AG04450 (cell line): ENCODE results near the gene TRMT1. TPM values are rescaled to one million over a fixed set of nuclear protein-coding genes. Genes with fewer than 3 reads are reported as not detected.

Source experiments
- CTCF ChIA-PET: fragments of 300-600, 350-600 bp; formaldehyde crosslinking; extraction: SDS; loops from one replicate; lab custom pipeline; 2022; ENCODE audit warnings: antibody characterized with exemption, inconsistent platforms; lab: Charles Lee
- POLR2A ChIA-PET: fragments of 350-600 bp; formaldehyde crosslinking; extraction: SDS; loops from one replicate; lab custom pipeline; 2021; ENCODE audit warnings: antibody characterized with exemption, inconsistent platforms; lab: Yijun Ruan, JAX
- DNase-seq: peaks from one replicate; pipeline ENCODE4 v3.0.0-alpha.2; 2011; ENCODE audit warnings: low read depth, low spot score
- H3K27ac ChIP-seq: one replicate; pipeline ENCODE4 v1.5.1; 2012; ENCODE audit warnings: low read depth, low read length, control low read depth
- H3K27me3 ChIP-seq: one replicate; pipeline ENCODE4 v1.6.0; 2012; ENCODE audit warnings: low read length; ENCODE audit not compliant: control insufficient read depth, insufficient read depth
- H3K4me3 ChIP-seq: 2 replicates; pipeline ENCODE4 v1.5.1; 2011; ENCODE audit warnings: mild to moderate bottlenecking, low read depth, low read length, control low read depth
- H3K9me3 ChIP-seq: 2 replicates; pipeline ENCODE4 v1.5.1; 2012; ENCODE audit warnings: low read length; ENCODE audit not compliant: control insufficient read depth, insufficient read depth
- polyA plus RNA-seq: library from polyadenylated mRNA; depleted of rRNA; stranded (reverse); fragments of >200 nt; gene quantifications from 2 replicates; pipeline ENCODE4 v1.2.3, GENCODE V29; 2011
- TF ChIP-seq, protein P1 (sequence below): IDR thresholded peaks from 2 replicates; pipeline ENCODE4 v1.5.1; 2011; ENCODE audit warnings: low read depth, low read length, control low read depth, inconsistent platforms

Gene TRMT1
- polyA plus RNA-seq, 1 experiment = 17.3 TPM

DNA sequence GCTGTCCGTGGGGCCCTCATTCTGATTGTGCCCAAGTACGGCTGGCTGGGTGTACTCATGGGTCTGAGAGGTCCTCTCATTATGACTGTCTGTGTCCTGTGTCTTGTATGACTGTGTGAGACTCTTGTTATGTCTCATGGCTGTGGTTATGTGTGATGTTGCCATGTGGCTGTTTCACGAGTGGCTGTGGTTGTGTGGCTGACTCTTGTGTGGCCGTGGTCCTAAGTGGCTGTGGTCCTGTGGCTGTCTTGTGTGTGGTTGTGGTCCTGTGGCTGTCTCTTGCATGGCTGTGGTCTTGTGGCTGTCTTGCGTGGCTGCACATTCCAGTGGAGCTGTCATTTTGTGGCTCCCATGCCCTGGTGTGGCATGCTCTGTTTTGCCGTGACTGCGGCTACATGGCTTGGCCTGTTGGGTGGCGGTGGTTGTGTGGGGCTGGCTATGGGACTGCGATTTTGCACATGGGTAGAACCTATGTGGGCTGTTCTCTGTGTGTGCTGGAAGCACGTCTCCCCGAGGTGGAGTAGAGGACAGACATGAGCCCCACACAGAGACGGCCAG lies 16.4 kb downstream of the TRMT1 start:
- no peak overlapping the region for H3K27ac ChIP-seq
- POLR2A ChIA-PET = no interaction called here
- no peak overlapping the region for H3K4me3 ChIP-seq
- H3K27me3 ChIP-seq = no peaks in the 10 kb centered on the region
- DNase-seq = no peak
- TF ChIP-seq, protein P1, sequence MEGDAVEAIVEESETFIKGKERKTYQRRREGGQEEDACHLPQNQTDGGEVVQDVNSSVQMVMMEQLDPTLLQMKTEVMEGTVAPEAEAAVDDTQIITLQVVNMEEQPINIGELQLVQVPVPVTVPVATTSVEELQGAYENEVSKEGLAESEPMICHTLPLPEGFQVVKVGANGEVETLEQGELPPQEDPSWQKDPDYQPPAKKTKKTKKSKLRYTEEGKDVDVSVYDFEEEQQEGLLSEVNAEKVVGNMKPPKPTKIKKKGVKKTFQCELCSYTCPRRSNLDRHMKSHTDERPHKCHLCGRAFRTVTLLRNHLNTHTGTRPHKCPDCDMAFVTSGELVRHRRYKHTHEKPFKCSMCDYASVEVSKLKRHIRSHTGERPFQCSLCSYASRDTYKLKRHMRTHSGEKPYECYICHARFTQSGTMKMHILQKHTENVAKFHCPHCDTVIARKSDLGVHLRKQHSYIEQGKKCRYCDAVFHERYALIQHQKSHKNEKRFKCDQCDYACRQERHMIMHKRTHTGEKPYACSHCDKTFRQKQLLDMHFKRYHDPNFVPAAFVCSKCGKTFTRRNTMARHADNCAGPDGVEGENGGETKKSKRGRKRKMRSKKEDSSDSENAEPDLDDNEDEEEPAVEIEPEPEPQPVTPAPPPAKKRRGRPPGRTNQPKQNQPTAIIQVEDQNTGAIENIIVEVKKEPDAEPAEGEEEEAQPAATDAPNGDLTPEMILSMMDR = no peak
- CTCF ChIA-PET = interaction anchor here (1.3 to 1.4 kb wide), 2 partner anchors 21 to 135 kb away, joined by 5 to 8 read pairs; no protein-coding TSS in a partner anchor
- H3K9me3 ChIP-seq = peaks cover 2% of the 10 kb centered on the region; the same call in 1 of the 2 replicates

DNA sequence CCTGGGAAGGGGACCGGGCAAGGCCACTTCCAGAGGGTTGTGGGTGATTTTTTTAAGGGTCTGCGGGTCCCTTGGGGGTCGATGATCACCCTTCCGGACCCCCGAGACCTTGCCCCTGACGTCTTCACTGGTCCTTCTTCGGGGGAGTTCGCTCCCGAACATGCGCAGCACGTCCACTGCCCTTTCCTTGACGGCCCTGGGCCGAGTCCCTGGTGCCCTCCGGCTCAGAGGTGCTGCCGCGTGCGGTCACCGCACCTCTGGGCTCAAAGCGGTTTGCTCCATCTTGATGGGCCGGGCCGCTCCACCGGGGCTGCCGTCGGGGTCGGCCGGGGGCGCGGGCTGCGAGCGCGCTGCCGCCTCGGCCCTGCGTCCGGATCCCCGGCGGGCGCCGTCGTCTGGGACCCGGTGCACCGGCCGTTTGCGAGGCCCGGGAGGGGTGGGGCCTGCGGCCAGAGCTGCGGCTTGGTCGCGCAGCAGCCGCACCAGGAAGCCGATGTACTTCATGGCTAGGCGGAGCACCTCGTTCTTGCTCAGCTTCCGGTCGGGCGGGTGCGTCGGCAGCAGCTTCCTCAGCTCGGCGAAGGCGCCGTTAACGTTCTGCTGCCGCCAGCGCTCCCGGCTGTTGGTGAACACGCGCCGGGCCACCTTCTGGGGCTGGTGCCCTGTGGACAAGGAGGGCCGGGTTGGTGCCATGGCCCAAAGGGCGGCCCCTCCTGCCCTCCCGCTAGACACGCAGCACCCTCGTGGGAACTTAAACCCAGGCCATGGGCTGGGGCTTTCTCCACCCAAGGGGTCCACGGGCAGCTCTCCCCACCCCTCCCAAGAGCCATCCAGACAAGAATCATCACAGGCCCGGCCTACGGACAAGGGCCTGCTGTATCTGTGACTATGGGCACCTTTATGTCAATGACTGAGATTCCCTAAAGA lies 17.2 kb downstream of the TRMT1 start:
- ChIA-PET POLR2A (no interaction called here), CTCF (no interaction called here)
- Histone ChIP-seq H3K27ac (peak overlapping the region; percentile 21), H3K4me3 (no peak overlapping the region), H3K9me3 (peaks cover under 1% of the 10 kb centered on the region; the same call in 1 of the 2 replicates), H3K27me3 (no peaks in the 10 kb centered on the region)
- no peak for DNase-seq
- TF ChIP-seq, protein P1 = no peak

DNA sequence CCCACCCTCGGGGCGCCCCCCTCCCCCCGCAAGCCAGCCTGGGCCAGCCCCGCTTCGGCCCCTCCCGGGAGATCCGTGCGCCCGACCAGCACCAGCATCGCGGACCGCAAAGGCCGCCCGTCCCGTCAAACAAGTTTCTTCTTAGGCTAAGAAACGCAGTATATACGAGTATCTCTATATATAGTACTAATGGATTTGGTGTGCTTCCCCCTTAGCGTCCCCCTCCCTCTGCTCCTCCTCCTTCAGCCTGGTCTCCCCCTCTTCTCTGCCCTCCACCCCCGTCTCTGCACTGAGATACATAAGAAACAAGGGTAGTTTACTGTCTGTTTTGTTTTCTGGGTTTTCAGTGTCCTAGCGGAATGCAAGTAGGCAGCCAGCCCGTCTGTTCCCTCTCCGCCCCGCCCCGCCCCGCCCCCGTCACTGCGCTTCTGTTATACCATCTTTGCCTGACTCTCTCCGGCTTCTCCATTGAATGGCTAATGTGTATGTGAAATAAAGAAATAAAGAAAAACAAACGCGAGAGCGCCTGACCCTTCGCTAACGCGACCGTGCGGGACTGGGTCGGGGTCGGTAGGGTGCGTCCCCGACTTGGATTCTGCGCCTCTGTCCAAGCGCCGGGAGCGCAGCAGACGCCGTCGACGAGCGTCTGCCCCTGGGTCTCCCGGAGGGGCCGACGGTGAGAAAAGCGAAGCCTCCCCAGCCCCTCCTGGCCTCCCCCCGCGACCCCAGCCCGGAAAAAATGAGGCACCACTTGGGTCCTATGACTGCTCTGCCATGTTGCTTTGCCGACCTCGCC lies 18.1 kb downstream of the TRMT1 start:
- Histone ChIP-seq H3K4me3 (no peak overlapping the region), H3K9me3 (no peaks in the 10 kb centered on the region; the same call in 1 of the 2 replicates), H3K27ac (no peak overlapping the region), H3K27me3 (no peaks in the 10 kb centered on the region)
- POLR2A ChIA-PET = no interaction called here
- no peak for DNase-seq
- CTCF ChIA-PET = no interaction called here
- TF ChIP-seq, protein P1 = no peak

DNA sequence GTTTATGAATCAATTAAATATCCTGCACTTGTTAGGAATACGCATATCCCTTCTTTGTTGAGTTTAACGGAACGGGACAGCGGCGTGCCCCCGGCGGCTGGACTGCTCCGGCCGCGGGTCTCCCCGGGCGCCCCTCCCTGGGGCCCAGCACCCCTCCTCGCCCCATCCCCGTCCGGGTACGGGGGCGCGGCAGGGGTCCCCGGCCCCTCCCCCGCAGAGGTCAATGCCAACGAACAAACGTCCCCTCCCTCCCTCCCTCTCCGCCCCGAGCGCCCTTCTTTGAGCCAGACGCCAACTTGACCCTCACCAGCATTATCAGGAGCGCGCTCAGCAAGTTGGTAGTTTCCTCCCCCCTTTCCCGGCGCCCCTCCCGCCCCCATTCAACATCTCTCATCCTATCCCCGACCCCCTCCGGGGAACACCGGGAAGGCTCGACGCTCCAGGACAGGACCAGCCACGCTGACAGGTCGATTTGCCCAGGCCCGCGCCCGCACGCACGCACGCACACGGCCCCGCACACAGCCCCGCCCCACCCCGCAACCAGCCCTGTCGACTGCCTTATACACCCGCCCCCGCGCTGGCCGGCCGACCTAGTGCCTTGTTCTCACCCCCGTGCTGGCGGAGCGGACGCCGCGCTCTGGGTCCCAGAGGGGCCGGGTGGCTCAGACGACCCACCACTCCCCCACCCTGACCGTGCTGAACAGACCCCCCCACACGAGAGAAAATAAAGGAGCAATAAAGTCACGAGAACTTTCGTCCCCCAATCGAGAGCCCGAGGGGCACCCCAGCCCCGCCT lies 18.9 kb downstream of the TRMT1 start:
- CTCF ChIA-PET = interaction anchor here (7.6 kb wide), 1 partner anchor 119 kb away, joined by 150 read pairs; no protein-coding TSS in a partner anchor
- TF ChIP-seq, protein P1 = no peak
- H3K27ac ChIP-seq = no peak overlapping the region
- H3K9me3 ChIP-seq = no peaks in the 10 kb centered on the region; the same call in 1 of the 2 replicates
- H3K4me3 ChIP-seq = no peak overlapping the region
- no peak for DNase-seq
- POLR2A ChIA-PET = no interaction called here
- H3K27me3 ChIP-seq = no peaks in the 10 kb centered on the region
